SIG-M5 treated with dmso at 0.1 percent for 504 hours (cell line): Measurements from ENCODE around the gene ATP6AP2.

Source experiments
- DNase-seq: peaks from one replicate; lab custom pipeline; 2025; ENCODE audit not compliant: unreplicated experiment; lab: John Stamatoyannopoulos, UW

The ATP6AP2 gene

DNA sequence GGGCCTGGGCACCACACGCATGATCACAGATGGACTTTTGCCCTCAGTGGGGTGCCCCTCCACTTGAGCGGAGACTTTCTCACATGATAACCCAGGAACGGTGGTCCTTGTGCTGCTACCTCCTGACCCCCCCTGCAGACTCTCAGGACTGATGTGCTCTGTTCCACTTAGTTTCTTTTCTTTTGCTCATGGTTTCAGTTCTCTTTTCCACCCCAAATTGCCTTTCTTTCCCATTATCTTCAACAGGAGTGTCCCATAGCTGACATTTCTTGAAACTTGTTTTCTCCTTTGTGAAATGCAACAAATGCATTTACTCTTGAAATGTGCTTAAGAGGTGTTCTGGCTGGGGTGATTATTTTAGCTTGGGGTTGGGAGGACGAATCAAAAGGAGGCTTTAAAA lies 51.4 kb downstream of the ATP6AP2 start:
- no peak for DNase-seq

DNA sequence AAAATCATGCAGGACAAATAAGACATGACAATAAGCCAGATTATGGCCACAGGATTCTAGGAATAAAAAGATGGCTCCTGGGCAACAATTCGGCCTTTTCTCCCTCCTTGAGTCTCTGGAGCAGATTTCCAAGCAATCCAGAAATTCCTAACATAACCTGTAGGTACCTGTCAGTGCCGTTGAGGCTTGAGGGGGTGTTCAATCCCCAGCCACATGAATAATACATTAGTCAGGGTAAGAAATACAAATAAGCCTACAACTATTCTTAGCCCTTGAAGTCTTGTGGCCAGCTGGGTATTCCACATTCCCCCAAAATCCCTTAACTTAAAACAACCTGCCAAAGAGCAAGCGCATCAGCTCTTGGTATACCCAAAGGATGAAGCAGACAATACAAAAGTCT lies 56.9 kb downstream of the ATP6AP2 start:
- no peak for DNase-seq

DNA sequence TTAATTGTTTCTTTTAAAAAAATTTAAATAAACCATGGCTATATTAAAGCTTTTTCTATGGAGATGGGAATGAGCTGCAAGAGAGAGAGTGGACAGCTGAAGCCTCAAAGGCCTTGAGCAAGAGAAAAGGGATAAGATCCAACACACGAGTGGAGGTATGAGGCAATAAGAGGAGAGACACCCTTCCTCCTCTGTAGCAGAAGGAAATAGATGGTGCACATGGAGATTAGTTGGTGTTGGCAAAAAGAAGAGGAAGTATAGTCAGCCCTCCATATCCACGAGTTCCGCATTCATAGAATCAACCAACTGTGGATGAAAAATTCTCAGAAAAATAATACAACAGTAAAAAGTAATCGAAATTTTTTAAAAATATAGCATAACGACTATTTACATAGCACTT lies 63.4 kb downstream of the ATP6AP2 start:
- DNase-seq, result peak; percentile 91

DNA sequence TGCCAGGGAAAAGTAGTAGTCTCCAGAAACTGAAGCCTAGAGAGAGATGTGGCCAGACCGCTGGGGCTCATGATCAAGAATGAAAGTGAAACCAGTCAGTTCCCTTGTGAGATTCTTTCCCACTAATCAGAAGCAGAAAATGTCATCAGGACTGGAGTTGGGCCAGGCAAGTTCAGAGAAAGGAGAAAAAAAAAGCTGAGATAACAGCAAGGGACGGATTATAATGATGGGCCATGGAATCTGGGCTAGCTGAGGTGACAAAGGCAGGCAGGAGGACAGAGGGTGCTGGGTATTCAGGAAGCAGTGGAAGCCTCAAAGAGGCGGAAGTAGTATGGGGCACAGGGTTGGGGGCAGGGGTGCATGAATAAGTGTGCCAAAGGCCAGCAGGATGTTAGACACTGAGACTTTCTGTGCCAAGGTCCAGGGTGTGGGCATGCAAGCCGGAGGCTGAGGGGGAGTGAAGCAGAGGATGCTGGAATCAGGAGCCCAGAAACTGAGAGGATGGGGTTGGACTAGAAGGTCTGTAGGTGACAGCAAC lies 64.1 kb downstream of the ATP6AP2 start:
- DNase-seq, result peak; percentile 65

DNA sequence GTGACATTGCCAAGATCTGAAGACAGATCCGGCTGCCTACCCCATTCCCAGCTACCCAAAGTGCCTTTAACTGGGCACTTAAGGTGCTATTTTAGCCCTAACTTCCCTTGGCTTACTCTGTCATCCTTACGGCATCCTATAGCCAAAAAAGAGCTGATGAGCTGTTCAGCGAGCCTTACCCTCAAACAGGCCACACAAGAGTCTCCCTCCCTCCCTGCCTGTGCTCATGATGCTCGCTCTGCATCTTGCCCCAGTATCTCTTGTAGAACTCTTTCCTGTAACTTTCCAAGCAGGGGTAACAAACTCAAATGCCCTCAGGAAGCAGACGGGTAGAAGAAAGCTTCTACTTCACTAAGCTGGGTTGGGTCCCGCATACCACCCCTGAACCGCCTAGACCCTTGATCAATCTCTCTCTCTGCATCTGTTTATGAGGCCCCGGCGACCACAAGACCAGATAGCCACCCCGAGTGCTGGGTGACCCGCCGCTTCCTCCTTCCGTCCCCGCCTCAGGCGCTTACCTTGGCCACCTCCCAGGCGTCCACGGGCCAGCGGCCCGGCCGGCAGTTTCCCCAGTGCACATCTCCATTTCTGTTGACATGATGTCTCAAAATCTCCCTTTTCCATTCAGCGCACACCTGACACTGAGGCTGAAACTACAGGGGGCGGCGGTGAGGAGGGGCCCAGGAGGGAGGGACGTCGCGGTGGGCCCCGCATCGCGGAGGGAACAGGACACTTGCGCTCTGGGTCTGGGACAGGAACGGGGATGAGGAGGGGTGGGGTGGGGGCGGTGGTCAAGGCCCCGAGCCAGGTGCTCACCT lies 65.9 kb downstream of the ATP6AP2 start:
- peak; percentile 7 for DNase-seq

DNA sequence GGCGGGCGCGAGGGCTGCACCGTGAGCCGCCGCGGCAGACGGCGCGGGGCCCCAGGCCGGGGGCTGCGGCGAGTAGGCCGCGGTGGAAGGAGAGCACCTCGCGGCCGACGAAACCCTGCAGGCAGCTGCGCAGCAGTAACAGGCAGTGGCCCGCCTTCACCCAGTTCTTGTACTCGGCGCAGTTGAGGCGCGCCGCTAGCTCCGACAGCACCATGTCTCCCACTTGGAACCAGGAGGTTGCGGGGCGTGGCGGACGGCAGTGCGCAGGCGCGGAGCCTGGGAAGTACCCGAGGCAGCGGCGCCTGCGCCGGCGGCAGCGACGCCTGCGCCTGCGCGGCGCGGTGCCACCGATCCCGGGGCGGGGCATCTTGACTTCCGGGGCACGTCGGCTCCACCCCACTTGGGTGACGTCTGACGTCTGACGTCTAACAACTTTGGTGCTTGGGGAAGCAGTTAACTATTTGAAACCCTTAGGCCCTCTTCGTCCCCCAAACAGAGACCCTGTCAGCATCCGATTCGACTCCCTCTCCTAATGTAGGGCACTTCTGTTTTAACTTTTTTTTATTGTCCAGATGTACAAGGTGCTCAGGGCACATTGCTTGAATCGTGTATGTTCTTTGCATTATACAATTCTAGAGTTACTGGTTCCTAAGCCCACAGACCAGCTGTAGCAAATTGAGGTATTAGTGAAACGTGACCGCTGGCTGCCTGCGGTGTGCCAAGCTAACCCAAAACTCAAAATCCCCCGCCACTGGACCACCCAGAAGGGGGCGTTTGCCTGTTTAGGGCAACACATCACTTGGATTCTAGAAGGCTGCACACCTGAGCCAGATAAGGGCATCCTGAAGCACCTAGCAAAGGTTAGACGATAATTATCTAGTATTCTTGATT lies 66.8 kb downstream of the ATP6AP2 start, which contains the start of gene CXorf38:
Gene CXorf38 (minus strand): TSS at position 255 of the 891 bp plus-strand sequence. CDS start 41 bp downstream, at position 214.
- peak; percentile 82 for DNase-seq

DNA sequence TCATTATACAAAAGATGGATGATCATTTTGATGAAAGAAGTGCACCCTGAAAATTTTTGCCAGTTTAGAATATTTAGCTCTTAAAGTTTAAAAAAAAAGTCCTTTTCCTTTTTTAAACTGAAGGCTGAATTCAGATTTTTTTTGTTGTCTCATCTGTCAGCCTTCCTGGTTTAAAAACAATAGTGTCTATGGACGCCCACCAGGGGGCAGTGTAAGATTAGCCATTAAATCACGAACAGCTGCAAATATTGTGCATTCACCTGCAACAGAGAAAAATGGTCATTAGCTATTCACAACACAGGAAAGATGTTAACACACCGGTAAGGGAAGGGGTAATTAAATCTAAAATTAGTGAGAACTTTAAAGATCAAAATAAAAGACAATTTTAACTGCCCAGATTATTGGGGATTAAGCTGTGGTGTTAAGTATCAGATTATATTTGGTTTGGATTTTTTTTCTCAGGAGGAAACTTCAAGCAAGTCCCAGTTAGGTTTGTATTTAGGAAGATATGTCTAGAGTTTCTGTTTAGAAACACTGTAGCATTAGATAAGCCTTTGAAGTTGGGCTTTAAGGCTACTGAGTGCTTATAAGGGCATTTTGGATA lies 71.0 kb downstream of the ATP6AP2 start:
- peak; percentile 38 for DNase-seq

DNA sequence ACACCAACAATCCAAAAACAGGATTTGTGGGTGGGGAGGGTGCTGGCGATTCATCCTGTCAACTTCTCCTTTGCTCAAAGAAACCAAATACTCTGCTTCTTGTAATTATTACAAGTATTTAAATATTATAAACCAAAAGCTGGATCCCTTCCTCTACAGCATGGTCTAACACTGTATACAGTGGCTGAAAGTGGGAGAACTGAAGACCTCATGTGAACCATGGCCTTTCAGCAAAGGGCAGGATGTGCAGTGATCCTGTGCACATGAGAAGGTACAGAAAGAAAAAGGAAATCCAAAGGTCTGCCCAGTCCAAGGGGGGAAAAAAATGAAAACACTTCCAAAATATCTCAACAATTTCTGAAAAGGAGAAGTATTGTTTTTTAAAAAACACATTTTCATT lies 71.9 kb downstream of the ATP6AP2 start:
- DNase-seq, result no peak

DNA sequence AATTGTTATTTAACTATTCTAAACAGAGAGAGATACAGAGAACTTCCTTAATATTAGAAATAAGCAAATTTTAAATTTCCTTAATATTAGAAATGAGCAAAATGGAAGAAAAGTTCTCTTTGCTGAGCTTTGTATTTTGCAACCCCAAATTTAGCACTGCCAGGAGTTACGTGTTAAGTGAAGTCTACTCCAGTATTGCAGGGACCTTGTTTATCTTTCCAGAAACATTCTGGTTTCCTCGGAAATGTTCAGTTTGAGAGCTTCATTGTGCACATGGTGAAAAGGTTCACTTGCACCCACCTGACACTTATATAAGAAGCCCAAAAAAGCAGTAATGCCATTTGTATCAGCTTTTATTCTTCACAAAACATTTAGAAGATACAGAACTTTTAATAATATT lies 72.8 kb downstream of the ATP6AP2 start:
- DNase-seq, result no peak
